Measurements from ENCODE around the gene GAREM1.

- TF ChIP-seq POLR2A (IDR thresholded peaks at IDR 0.05) (no peak), CTCF (IDR thresholded peaks at IDR 0.05) (no peak)
These were observed 151.6 kb downstream of the GAREM1 start for GRCh38 chr18:32319084-32319483.
